Skeletal muscle cell (primary cell): ENCODE results near the gene TSSK3.
A peak's percentile ranks its signal among the peaks of the same experiment; 100 is the strongest.

Experiments used
- DNase-seq: peaks from one replicate; pipeline ENCODE4 v3.0.0-alpha.2; 2010; ENCODE audit warnings: low read depth
- H3K4me3 ChIP-seq: 2 replicates; pipeline ENCODE4 v1.5.1; 2011; ENCODE audit warnings: low read depth, mild to moderate bottlenecking, control low read depth, low read length, moderate library complexity

TSSK3 gene, protein sequence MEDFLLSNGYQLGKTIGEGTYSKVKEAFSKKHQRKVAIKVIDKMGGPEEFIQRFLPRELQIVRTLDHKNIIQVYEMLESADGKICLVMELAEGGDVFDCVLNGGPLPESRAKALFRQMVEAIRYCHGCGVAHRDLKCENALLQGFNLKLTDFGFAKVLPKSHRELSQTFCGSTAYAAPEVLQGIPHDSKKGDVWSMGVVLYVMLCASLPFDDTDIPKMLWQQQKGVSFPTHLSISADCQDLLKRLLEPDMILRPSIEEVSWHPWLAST

GRCh38 chr1:32362474-32363313 lies at the start of gene TSSK3, which contains the start of gene FAM229A:
Gene TSSK3, plus strand, starts transcription at chr1:32362539. Its CDS starts 163 bp downstream, at chr1:32362702.
Gene FAM229A, minus strand, starts transcription at chr1:32362485. Its CDS starts 394 bp downstream, at chr1:32362091.
- no peak for DNase-seq
- H3K4me3 ChIP-seq: peak within 1 kb of the TSS; percentile 48

GRCh38 chr1:32316903-32317277 lies 45.4 kb upstream of the TSSK3 start:
- no peak for DNase-seq
- H3K4me3 ChIP-seq: no peak overlapping the region

DNA sequence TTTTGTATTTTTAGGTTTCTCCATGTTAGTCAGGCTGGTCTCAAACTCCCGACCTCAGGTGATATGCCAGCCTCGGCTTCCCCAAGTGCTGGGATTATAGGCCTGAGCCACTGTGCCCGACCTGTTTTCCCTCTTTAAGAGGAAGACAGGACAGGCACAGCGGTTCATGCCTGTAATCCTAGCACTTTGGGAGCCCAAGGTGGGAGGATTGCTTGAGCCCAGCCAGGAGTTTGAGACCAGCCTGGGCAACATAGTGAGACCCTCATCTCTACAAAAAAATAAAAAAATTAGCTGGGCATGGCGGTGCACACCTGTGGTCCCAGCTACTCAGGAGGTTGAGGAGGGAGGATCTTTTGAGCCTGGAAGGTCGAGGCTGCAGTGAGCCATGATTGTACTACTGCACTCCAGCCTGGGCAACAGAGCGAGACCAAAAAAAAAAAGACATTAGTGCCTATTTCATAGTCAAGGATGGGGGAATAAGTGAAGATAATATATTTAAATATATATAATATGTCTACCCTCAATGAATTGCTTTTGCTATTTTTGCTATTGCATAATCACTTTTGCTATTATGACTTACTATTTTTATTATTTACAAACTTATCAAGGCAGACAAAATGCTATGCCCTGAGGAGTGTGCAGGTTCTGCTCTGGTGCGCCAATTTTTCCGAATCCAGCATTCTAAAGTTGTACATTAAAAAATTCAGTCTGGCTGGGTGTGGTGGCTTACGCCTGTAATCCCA lies 44.0 kb upstream of the TSSK3 start:
- no peak for DNase-seq
- no peak overlapping the region for H3K4me3 ChIP-seq

GRCh38 chr1:32321712-32322291 lies 40.5 kb upstream of the TSSK3 start:
- H3K4me3 ChIP-seq: no peak overlapping the region
- no peak for DNase-seq

GRCh38 chr1:32327204-32327603 lies 35.1 kb upstream of the TSSK3 start:
- DNase-seq: no peak
- H3K4me3 ChIP-seq: no peak overlapping the region

GRCh38 chr1:32329931-32330466 lies 32.3 kb upstream of the TSSK3 start:
- no peak for DNase-seq
- no peak overlapping the region for H3K4me3 ChIP-seq

GRCh38 chr1:32330558-32331151 lies 31.7 kb upstream of the TSSK3 start:
- H3K4me3 ChIP-seq: no peak overlapping the region
- DNase-seq: no peak

- DNase-seq: no peak
- no peak overlapping the region for H3K4me3 ChIP-seq
These were observed 30.8 kb upstream of the TSSK3 start for GRCh38 chr1:32331549-32331948.

GRCh38 chr1:32332290-32333079 lies 29.9 kb upstream of the TSSK3 start:
- no peak for DNase-seq

GRCh38 chr1:32333251-32333963 lies 28.9 kb upstream of the TSSK3 start:
- DNase-seq: no peak
- H3K4me3 ChIP-seq: no peak overlapping the region

More at GRCh38 chr1:32332290-32333079, 29.9 kb upstream of the TSSK3 start:
- no peak overlapping the region for H3K4me3 ChIP-seq

DNA sequence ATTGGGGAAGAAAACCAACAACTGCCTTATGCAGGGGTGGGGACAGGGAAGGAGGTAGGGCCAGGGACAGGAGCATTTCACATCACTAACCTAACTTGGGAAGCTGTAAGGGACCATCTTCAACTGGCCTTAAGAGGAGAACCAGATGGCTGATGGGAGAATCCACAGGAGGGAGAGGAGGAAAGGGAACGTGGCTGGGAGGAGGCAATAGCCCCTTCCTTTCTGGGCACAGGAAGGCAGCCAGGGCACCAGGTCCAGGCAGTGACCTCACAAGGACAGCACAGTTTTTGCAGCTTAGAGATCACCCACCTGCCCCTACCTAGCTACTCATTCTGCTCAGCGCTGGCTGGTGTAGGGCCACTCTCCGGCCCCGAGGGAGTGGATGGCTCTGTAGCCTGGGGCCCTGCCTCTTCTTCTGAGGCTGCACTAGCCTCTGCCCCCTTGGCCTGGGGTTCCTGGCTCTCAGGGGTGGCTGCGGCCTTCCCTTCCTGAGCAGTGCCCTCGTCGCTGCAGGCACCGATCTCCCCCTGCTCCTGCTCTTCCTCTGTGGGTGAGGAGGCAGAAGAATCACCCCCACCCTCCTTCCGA lies 28.0 kb upstream of the TSSK3 start:
- DNase-seq: no peak
- H3K4me3 ChIP-seq: peak overlapping the region; percentile 82

DNA sequence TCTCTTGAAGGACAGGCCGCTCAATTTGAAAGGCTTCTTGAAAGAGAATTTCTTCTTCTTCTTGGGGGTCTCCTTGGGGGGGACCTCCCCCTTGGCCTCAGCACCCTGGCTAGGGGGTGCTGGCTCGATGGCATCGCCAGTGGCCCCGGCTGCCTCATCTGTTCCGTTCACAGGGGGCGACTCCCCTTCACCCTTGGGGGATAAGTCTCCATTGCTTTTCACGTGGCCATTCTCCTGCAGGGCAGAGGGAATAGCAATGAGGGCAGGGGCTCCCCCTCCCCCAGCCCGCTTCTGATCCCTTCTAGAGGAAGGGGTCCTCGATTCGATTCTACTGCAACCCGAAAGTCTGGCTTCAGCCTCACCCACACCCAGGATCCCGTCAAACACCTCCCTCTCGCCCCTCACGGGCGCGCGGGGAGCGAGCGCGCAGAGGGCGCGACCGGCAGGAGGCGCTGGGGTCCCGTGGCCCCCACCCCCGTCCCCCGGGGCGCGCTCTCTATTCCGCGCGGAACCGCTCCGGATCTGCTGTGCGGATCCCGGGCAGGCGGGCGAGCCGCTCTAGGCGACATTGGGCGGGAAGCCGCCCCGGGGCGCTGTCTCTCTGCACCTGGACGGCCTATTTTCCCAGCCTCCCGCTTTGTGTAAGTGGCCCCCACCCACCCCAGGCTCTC lies 27.3 kb upstream of the TSSK3 start:
- H3K4me3 ChIP-seq: peak overlapping the region; percentile 82
- no peak for DNase-seq

DNA sequence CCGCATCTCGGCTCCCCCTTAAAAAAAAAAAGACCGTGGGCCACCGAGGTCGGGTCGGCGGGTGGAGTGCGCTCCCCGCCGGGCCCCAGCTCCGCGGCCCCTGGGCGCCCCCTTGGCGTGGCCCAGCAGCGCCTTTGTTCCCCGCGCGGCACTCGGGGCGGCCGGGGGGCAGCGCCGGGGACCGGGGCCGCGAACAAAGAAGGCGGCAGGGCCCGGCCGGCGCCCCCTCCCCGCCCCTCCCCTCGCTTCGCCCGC lies 26.9 kb upstream of the TSSK3 start:
- H3K4me3 ChIP-seq: peak overlapping the region; percentile 82
- no peak for DNase-seq

DNA sequence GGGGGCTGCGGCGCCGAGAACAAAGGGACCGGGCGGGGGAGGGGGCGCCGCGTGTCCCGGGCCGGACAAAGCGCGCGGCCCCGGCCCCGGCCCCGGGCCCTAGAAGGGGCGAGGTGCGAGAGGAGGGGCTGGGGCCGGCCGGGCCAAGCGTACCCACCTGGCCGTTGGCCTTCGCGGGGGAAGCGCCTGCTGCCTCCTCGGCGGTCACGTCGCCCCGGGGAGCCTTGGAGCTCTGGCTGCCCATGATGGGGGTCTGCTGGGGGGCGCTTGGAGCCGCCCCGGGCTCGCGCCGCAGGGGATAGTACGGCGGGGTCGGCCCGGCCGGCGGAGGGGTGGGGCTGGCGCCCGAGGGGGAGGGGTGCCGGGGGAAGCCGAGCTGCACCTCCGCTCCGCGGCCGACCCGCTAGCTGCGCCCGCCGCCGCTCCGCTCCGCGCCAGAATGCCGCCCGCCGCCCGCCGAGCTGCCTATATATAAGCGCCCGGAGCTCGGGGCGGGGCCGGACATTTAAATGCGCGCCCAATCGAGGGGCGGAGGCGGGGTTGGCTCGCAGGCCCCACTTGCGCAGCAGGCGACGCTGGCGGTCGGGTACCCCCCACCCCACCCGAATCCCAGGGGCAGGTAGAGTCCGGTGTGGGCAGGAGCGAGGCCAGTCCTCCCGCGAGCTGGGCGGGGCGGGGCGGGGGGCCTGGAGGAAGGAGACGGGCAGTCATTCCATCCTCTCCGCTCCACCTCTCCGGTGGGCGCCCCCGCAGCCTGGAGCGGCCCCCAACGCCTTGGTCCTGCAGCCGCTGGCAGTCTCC lies 26.3 kb upstream of the TSSK3 start, which contains the start of gene MARCKSL1:
Gene MARCKSL1, minus strand, starts transcription at position 444 of the 801 bp plus-strand sequence. Its CDS starts 200 bp downstream, at position 244.
- peak within 1 kb of the TSS; percentile 82 for H3K4me3 ChIP-seq

GRCh38 chr1:32336591-32336932 lies 25.8 kb upstream of the TSSK3 start:
- no peak for DNase-seq
- peak overlapping the region; percentile 82 for H3K4me3 ChIP-seq

More for the DNA sequence above, 26.3 kb upstream of the TSSK3 start, which contains the start of gene MARCKSL1:
- no peak for DNase-seq

- H3K4me3 ChIP-seq: no peak overlapping the region
- DNase-seq: no peak
These were observed 25.2 kb upstream of the TSSK3 start for GRCh38 chr1:32336963-32337675.
